ENCODE measurements around the gene CDH4. TPM values are rescaled to one million over a fixed set of nuclear protein-coding genes. Genes with fewer than 3 reads are reported as not detected.

CDH4 gene
- total and polyA plus RNA-seq, 10 donors = 0.30 to 20.1 (median 7.7) TPM

GRCh38 chr20:61499859-61500554, 247.9 kb downstream of the CDH4 start:
- peaks cover 0 to 13% (median 0%) of the 10 kb centered on the region in 8 donors for H3K9me3 ChIP-seq
- no peak overlapping the region for H3K4me3 ChIP-seq
- H3K27ac ChIP-seq = peak overlapping the region in 2 of 8 donors; percentile 21 to 59
- DNase-seq = no peak
- H3K4me1 ChIP-seq = peaks cover 0 to 22% (median 6%) of the 10 kb centered on the region in 6 donors
- H3K36me3 ChIP-seq = no peaks in the 10 kb centered on the region
- TF ChIP-seq CTCF (IDR thresholded peaks at IDR 0.05 in 8 of 11, conservative IDR thresholded peaks at IDR 0.05 in 3 of 11) (no peak), POLR2AphosphoS5 (IDR thresholded peaks at IDR 0.05) (no peak), POLR2A (IDR thresholded peaks at IDR 0.05) (no peak)
- intact Hi-C loops (cut with DNase I; ENCODE audit: low total_unique reads) = no loop called here
- H3K27me3 ChIP-seq (replicated peaks in 1 of 7) = no peaks in the 10 kb centered on the region
- WGBS, 5 donors = 83 to 89% (median 86%) methylated on average over 16 to 19 of the region's 19 CpGs

DNA sequence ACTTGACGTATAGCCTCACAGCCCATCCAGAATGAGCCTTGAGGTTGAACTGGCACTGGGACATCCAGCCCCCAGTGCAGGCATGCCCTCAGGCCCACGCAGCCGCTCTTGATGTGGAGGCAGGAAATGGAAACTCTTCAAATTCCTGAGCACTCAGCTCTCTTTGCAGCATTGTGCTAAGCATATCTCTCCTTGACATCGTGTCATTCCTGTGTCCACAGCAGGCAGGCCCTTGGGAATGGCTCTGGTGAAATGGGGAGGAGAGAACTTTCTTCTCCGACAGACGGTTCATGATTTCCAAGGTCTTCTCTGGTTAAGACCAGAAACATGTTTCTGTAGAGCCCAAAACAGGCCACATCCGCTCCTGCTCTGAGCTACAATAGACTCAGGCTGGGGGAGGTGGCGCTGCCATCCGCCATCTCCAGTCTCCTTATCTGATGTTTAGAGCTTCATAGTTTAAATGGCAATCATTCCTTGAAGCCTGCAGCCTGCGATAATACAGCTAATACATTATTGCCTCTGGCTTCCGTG, 248.8 kb downstream of the CDH4 start:
- Histone ChIP-seq H3K27me3 (replicated peaks in 1 of 7) (no peaks in the 10 kb centered on the region), H3K4me3 (no peak overlapping the region), H3K9me3 (peaks cover 0 to 9% (median 0%) of the 10 kb centered on the region in 8 donors), H3K36me3 (no peaks in the 10 kb centered on the region), H3K4me1 (peaks cover 0 to 22% (median 6%) of the 10 kb centered on the region in 6 donors), H3K27ac (peak overlapping the region in 7 of 8 donors; percentile 9 to 59 (median 41))
- DNase-seq = no peak
- intact Hi-C loops (cut with DNase I; ENCODE audit: low total_unique reads) = no loop called here
- TF ChIP-seq POLR2A (IDR thresholded peaks at IDR 0.05) (no peak), CTCF (IDR thresholded peaks at IDR 0.05 in 8 of 11, conservative IDR thresholded peaks at IDR 0.05 in 3 of 11) (no peak), POLR2AphosphoS5 (IDR thresholded peaks at IDR 0.05) (peak in 2 of 3 donors; percentile 8 to 68)
- 46 to 57% (median 50%) methylated on average over 11 of the region's 11 CpGs for WGBS, 5 donors

DNA sequence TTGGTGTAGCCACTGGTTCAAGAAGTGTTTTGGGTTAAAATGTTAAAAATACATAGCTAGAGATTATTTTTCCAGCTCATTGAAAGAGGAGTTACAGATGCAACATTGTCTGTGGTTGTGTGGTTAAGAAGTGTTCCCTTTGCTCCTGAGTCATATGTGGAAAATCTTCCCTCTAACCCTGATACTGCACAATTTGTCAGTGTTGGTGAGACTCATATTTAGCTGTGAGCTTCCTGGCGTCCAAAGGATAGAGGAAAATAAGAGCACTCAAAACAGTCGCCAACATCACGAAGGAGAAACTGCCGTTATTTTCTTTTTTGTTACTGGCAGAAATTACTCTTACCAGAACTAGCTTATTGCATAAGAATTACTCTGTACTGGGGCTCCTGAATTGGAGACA, 250.4 kb downstream of the CDH4 start:
- intact Hi-C loops (cut with DNase I; ENCODE audit: low total_unique reads) = no loop called here
- Histone ChIP-seq H3K4me1 (peaks cover 0 to 22% (median 6%) of the 10 kb centered on the region in 6 donors), H3K9me3 (peaks cover 0 to 13% (median 0%) of the 10 kb centered on the region in 8 donors), H3K4me3 (no peak overlapping the region), H3K27me3 (replicated peaks in 1 of 7) (no peaks in the 10 kb centered on the region), H3K36me3 (no peaks in the 10 kb centered on the region), H3K27ac (no peak overlapping the region)
- no peak for DNase-seq
- WGBS, 5 donors = 90 to 98% (median 95%) methylated on average over 4 of the region's 4 CpGs
- TF ChIP-seq CTCF (IDR thresholded peaks at IDR 0.05 in 8 of 11, conservative IDR thresholded peaks at IDR 0.05 in 3 of 11) (no peak), POLR2AphosphoS5 (IDR thresholded peaks at IDR 0.05) (no peak), POLR2A (IDR thresholded peaks at IDR 0.05) (no peak)

DNA sequence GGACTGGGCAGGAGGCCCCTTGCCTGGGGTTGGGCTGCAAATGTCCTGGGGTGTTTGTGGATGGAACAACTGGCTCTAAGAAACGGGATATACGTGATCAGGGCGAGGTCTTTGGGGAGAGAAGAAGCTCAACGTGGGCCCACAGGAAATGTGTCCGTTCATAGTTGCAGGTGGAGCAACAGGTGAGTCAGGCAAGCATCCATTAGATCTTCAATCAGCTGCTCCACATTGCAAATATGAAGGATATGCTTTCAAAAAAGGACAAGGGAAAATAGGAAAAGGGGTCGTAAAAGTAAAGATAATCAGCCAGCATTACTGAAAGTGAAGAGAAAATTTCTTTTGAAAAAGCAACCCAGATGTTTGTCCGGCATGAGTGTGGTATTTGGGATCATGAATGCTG, 251.0 kb downstream of the CDH4 start:
- Histone ChIP-seq H3K36me3 (no peaks in the 10 kb centered on the region), H3K27ac (no peak overlapping the region), H3K9me3 (peaks cover 0 to 16% (median 0%) of the 10 kb centered on the region in 8 donors), H3K27me3 (replicated peaks in 1 of 7) (no peaks in the 10 kb centered on the region), H3K4me1 (peaks cover 0 to 22% (median 6%) of the 10 kb centered on the region in 6 donors), H3K4me3 (no peak overlapping the region)
- 67 to 94% (median 79%) methylated on average over 7 of the region's 7 CpGs for WGBS, 5 donors
- intact Hi-C loops (cut with DNase I; ENCODE audit: low total_unique reads) = no loop called here
- DNase-seq = no peak
- TF ChIP-seq POLR2A (IDR thresholded peaks at IDR 0.05) = no peak
- no peak for TF ChIP-seq CTCF (IDR thresholded peaks at IDR 0.05 in 8 of 11, conservative IDR thresholded peaks at IDR 0.05 in 3 of 11)
- no peak for TF ChIP-seq POLR2AphosphoS5 (IDR thresholded peaks at IDR 0.05)
